ENCODE results near the gene SGMS1.

- TF ChIP-seq, protein P1, sequence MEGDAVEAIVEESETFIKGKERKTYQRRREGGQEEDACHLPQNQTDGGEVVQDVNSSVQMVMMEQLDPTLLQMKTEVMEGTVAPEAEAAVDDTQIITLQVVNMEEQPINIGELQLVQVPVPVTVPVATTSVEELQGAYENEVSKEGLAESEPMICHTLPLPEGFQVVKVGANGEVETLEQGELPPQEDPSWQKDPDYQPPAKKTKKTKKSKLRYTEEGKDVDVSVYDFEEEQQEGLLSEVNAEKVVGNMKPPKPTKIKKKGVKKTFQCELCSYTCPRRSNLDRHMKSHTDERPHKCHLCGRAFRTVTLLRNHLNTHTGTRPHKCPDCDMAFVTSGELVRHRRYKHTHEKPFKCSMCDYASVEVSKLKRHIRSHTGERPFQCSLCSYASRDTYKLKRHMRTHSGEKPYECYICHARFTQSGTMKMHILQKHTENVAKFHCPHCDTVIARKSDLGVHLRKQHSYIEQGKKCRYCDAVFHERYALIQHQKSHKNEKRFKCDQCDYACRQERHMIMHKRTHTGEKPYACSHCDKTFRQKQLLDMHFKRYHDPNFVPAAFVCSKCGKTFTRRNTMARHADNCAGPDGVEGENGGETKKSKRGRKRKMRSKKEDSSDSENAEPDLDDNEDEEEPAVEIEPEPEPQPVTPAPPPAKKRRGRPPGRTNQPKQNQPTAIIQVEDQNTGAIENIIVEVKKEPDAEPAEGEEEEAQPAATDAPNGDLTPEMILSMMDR (conservative IDR thresholded peaks at IDR 0.05 in 1 of 2, IDR thresholded peaks at IDR 0.05 in 1 of 2; ENCODE audit: low read depth in 1 of 2, low read length in 2 of 2) = no peak
- TF ChIP-seq EZH2 (IDR thresholded peaks at IDR 0.05; ENCODE audit: low read length, missing control alignments) = no peak
Measured at GRCh38 chr10:50470345-50470744, 153.4 kb downstream of the SGMS1 start.
